ENCODE measurements around the gene ACTN4.

The ACTN4 gene

DNA sequence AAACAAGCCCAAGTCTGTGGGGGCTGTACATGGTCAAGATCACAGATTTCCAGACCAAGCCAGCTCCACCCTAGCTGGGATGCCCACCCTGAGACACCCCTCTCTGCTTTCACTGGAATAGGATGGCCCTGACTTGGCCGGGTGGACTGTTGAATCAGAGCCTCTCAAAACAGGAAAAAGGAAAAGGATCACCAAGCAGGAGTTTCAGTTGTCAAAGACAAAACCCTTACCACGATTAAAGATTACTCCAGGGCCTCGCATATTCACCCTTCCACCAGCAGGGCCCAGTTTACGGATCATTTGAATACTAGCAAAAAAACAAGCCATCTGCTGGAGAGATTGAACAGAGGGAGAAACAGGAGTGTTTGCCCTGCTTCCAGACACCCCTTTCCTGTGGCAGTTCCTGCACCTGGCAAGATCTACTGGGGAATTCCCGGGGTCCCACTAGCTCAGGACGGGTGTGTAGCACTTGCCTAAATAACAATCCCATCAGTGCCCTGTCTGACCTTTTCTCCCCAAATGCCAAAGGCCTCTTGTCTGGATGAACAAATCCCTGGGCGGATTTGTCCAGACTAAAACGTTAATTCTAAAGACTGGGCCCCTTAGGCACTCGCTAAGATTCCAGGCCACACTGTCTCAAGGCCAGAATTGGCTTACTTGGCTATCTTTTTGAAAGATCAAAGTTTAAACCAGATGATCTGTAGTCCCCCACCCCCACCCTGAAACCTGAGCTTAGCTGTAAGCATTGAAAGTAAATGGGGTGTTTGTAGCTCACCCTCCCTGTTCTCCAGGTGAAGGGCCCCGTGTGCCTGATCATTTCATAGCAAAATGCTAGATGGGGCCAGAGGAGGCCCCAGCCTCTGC is 38.4 kb downstream of the ACTN4 start:
- no peak overlapping the region for H3K4me3 ChIP-seq (ENCODE audit: low read depth, low read length)
- ChIA-PET POLR2A (interaction anchor here (0.6 to 0.7 kb wide), 2 partner anchors 21 to 750 kb away, joined by 3 to 4 read pairs; no protein-coding TSS in a partner anchor), CTCF (interaction anchor here (0.8 to 2.3 kb wide), 7 partner anchors 10 to 51 kb away, joined by 3 to 6 read pairs (median 3); no protein-coding TSS in a partner anchor)
- TF ChIP-seq, protein P1, sequence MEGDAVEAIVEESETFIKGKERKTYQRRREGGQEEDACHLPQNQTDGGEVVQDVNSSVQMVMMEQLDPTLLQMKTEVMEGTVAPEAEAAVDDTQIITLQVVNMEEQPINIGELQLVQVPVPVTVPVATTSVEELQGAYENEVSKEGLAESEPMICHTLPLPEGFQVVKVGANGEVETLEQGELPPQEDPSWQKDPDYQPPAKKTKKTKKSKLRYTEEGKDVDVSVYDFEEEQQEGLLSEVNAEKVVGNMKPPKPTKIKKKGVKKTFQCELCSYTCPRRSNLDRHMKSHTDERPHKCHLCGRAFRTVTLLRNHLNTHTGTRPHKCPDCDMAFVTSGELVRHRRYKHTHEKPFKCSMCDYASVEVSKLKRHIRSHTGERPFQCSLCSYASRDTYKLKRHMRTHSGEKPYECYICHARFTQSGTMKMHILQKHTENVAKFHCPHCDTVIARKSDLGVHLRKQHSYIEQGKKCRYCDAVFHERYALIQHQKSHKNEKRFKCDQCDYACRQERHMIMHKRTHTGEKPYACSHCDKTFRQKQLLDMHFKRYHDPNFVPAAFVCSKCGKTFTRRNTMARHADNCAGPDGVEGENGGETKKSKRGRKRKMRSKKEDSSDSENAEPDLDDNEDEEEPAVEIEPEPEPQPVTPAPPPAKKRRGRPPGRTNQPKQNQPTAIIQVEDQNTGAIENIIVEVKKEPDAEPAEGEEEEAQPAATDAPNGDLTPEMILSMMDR (IDR thresholded peaks at IDR 0.05; ENCODE audit: insufficient read depth, low read length, missing control alignments): peak; percentile 49
- DNase-seq (ENCODE audit: low read depth, low spot score): no peak

DNA sequence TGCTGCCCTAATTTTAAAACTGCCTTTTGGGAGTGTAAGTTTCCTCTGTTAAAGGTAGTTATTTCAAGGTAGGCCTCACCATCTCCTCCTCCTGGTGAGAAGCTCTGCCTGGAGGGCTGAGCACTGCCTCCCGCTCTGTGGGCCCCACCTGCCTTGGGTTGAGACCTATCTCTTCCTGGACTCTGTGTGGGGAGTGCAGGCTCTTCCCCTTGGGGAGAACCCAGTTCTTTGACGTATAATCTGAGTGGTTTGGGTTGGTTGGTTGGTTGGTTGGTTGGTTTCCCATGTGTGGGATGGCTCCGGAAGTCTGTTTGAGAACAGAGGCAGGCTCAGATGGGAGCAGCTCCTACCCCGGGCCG is 39.1 kb downstream of the ACTN4 start:
- TF ChIP-seq, protein P1 (IDR thresholded peaks at IDR 0.05; ENCODE audit: insufficient read depth, low read length, missing control alignments): no peak
- H3K4me3 ChIP-seq (ENCODE audit: low read depth, low read length): no peak overlapping the region
- CTCF ChIA-PET: interaction anchor here (0.8 to 2.3 kb wide), 6 partner anchors 9 to 52 kb away, joined by 3 to 6 read pairs (median 3); no protein-coding TSS in a partner anchor
- POLR2A ChIA-PET: interaction anchor here (0.6 to 0.7 kb wide), 2 partner anchors 22 to 750 kb away, joined by 3 to 4 read pairs; no protein-coding TSS in a partner anchor
- no peak for DNase-seq (ENCODE audit: low read depth, low spot score)

DNA sequence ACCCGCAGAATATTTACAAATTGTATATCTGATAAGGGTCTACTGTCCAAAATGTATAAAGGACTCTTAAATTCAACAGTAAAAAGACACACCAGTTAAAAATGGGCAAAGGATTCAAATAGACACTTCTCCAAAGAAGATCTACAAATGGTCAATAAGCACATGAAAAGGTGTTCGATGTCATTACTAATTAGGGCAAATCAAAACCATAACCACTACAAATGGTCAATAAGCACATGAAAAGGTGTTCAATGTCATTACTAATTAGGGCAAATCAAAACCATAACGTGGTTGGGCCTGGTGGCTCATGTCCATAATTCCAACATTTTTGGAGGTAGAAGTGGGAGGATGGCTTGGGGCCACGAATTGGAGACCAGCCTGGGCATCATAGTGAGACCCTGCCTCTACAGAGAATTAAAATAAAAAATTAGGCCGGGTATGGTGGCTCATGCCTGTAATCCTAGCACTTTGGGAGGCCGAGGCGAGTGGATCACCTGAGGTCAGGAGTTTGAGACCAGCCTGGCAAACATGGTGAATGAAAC is 40.5 kb downstream of the ACTN4 start:
- no peak overlapping the region for H3K4me3 ChIP-seq (ENCODE audit: low read depth, low read length)
- POLR2A ChIA-PET: no interaction called here
- no peak for DNase-seq (ENCODE audit: low read depth, low spot score)
- CTCF ChIA-PET: interaction anchor here (2.3 kb wide), 1 partner anchor 53 kb away, joined by 6 read pairs; no protein-coding TSS in a partner anchor
- TF ChIP-seq, protein P1 (IDR thresholded peaks at IDR 0.05; ENCODE audit: insufficient read depth, low read length, missing control alignments): no peak

DNA sequence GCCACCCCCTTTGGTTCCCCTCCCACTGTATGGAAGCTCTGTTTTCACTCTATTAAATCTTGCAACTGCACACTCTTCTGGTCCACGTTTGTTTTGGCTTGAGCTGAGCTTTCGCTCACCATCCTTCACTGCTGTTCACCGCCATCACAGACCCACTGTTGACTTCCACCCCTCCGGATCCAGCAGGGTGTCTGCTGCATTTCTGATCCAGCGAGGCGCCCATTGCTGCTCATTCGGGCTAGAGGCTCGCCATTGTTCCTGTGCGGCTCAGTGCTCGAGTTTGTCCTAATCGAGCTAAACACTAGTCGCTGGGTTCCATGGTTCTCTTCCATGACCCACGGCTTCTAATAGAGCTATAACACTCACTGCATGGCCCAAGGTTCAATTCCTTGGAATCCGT is 42.7 kb downstream of the ACTN4 start:
- POLR2A ChIA-PET: no interaction called here
- TF ChIP-seq, protein P1 (IDR thresholded peaks at IDR 0.05; ENCODE audit: insufficient read depth, low read length, missing control alignments): no peak
- H3K4me3 ChIP-seq (ENCODE audit: low read depth, low read length): no peak overlapping the region
- DNase-seq (ENCODE audit: low read depth, low spot score): no peak
- CTCF ChIA-PET: interaction anchor here (0.9 to 1.9 kb wide), 4 partner anchors 29 to 240 kb away, joined by 3 to 7 read pairs (median 3); partner anchors contain the start of genes MRPS12 and SARS2

DNA sequence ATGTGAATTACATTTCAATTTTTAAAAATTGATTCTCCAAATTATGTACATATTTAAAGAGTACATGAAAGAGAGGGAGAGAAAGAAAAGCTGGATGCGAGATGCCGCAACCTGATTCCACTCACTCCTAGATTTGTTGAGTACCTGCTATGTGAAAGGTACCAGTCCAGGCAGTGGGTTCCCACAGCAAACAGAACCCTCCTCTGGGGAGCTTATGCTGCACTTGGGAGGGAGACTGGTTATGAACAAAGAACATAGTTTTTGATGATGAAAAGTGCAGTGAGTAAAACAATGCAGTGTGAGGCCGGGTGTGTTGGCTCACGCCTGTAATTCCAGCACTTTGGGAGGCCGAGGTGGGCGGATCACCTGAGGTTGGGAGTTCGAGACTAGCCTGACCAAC is 43.4 kb downstream of the ACTN4 start:
- CTCF ChIA-PET: interaction anchor here (0.9 to 1.9 kb wide), 4 partner anchors 29 to 240 kb away, joined by 3 to 7 read pairs (median 3); partner anchors contain the start of genes MRPS12 and SARS2
- DNase-seq (ENCODE audit: low read depth, low spot score): no peak
- POLR2A ChIA-PET: interaction anchor here (1.3 kb wide), 1 partner anchor 32 kb away, joined by 4 read pairs; no protein-coding TSS in a partner anchor
- no peak overlapping the region for H3K4me3 ChIP-seq (ENCODE audit: low read depth, low read length)
- TF ChIP-seq, protein P1 (IDR thresholded peaks at IDR 0.05; ENCODE audit: insufficient read depth, low read length, missing control alignments): no peak

Data from AG04449 (cell line).